ENCODE measurements around the gene IL10.

IL10 gene

GRCh38 chr1:206719169-206719839 is 53.0 kb downstream of the IL10 start:
- Histone ChIP-seq H3K4me3 (no peak overlapping the region), H3K27ac (no peak overlapping the region)
- no peak for TF ChIP-seq CTCF (IDR thresholded peaks at IDR 0.05)
- DNase-seq (ENCODE audit: low spot score): no peak

- DNase-seq (ENCODE audit: low spot score): no peak
Observed at GRCh38 chr1:206717674-206717989, 54.7 kb downstream of the IL10 start.

More at GRCh38 chr1:206717674-206717989, 54.7 kb downstream of the IL10 start:
- TF ChIP-seq CTCF (IDR thresholded peaks at IDR 0.05): no peak
- Histone ChIP-seq H3K4me3 (no peak overlapping the region), H3K27ac (no peak overlapping the region)
